Stimulated activated CD8-positive, alpha-beta memory T cell treated with anti-CD3 and anti-CD28 coated beads, Interleukin-12 subunit alpha, Interleukin-12 subunit beta, amount 100 ng/mL, for 1 hour (primary cell): ENCODE results near the gene NDUFB10.
A peak's percentile ranks its signal among the peaks of the same experiment; 100 is the strongest.

ENCODE experiments used
- DNase-seq: peaks from one replicate; pipeline ENCODE4 v3.0.0-alpha.2; 2020; ENCODE audit warnings: low read depth

NDUFB10 gene

GRCh38 chr16:1984347-1985225, 25.2 kb downstream of the NDUFB10 start:
- no peak for DNase-seq

GRCh38 chr16:1985466-1986150, 26.3 kb downstream of the NDUFB10 start:
- DNase-seq: no peak

GRCh38 chr16:1987198-1987597, 27.9 kb downstream of the NDUFB10 start:
- DNase-seq: no peak

GRCh38 chr16:1989209-1990100, 30.1 kb downstream of the NDUFB10 start, which contains the start of gene SYNGR3:
Gene SYNGR3 (plus strand): TSS chr16:1989970. CDS start chr16:1990103, 133 bp downstream.
- no peak for DNase-seq

GRCh38 chr16:1990101-1990350, 30.7 kb downstream of the NDUFB10 start:
- no peak for DNase-seq

- DNase-seq: no peak
Observed at GRCh38 chr16:1990351-1991134, 31.2 kb downstream of the NDUFB10 start.

- DNase-seq: no peak
Observed at GRCh38 chr16:1991135-1991551, 31.8 kb downstream of the NDUFB10 start.

- no peak for DNase-seq
Observed at GRCh38 chr16:1991588-1991947, 32.2 kb downstream of the NDUFB10 start.

- DNase-seq: peak; percentile 96
Observed at GRCh38 chr16:1991948-1992703, 32.8 kb downstream of the NDUFB10 start.

GRCh38 chr16:1992704-1993317, 33.5 kb downstream of the NDUFB10 start:
- no peak for DNase-seq

- DNase-seq: no peak
Observed at GRCh38 chr16:1993731-1994131, 34.4 kb downstream of the NDUFB10 start.

GRCh38 chr16:1997494-1998359, 38.4 kb downstream of the NDUFB10 start:
- DNase-seq: no peak

- no peak for DNase-seq
Observed at GRCh38 chr16:1998360-1998835, 39.1 kb downstream of the NDUFB10 start.

GRCh38 chr16:1998852-1999801, 39.8 kb downstream of the NDUFB10 start:
- DNase-seq: no peak

GRCh38 chr16:1999866-2000514, 40.7 kb downstream of the NDUFB10 start:
- no peak for DNase-seq

- no peak for DNase-seq
Observed at GRCh38 chr16:2001035-2001434, 41.7 kb downstream of the NDUFB10 start.

GRCh38 chr16:2001456-2002355, 42.4 kb downstream of the NDUFB10 start:
- no peak for DNase-seq
